HepG2 (cell line): Measurements from ENCODE around the gene MYO18A. TPM values are rescaled to one million over a fixed set of nuclear protein-coding genes. Genes with fewer than 3 reads are reported as not detected.

ENCODE experiments used
- ATAC-seq: fragments of 200-7000 bp; cut with Tn5 transposase; 3 replicates; pipeline ENCODE4 v1.9.1; 2020; ENCODE audit warnings: mild to moderate bottlenecking, moderate library complexity
- BruUV-seq: library from RNA; stranded (reverse); fragments of 400-500 nt; replicated peaks from 2 replicates; lab custom pipeline; 2021; lab: Mats Ljungman, UMichigan
- CTCF ChIA-PET: fragments of 300-600 bp; formaldehyde crosslinking; extraction: SDS; loops from one replicate; lab custom pipeline; 2021; ENCODE audit warnings: low total read pairs, inconsistent platforms, low intra/inter-chr PET ratio; lab: Yijun Ruan, JAX
- POLR2A ChIA-PET: fragments of 350-600 bp; sonication (Branson Sonifier 250); formaldehyde crosslinking; loops from one replicate; lab custom pipeline; 2020; ENCODE audit warnings: antibody characterized with exemption, inconsistent platforms; lab: Yijun Ruan, JAX
- DNase-seq: peaks from one replicate; pipeline ENCODE4 v3.0.0-alpha.2; 2015; ENCODE audit warnings: low spot score
- FAIRE-seq: peaks from 3 replicates; lab custom pipeline; 2011; peaks lifted over from hg19 to GRCh38; lab: Jason Lieb, UNC
- H2AFZ ChIP-seq: one replicate; pipeline ENCODE4 v1.6.1; 2011; ENCODE audit warnings: low read length, inconsistent platforms
- H3K27ac ChIP-seq: fragments of 300-600 bp; 3 replicates; pipeline ENCODE4 v1.8.0; 2011; ENCODE audit warnings: mixed run types, mild to moderate bottlenecking, mixed read lengths, low read length, inconsistent platforms; ENCODE audit not compliant: insufficient read depth; ENCODE audit errors: extremely low read length
- H3K27me3 ChIP-seq, 2 experiments: fragments of 200-600 bp in 1 of 2; 2 replicates in 1 of 2; 3 replicates in 1 of 2; pipeline versions ENCODE4 v1.6.0 to v1.8.0; 2011; ENCODE audit warnings: low read length in 2 of 2, mild to moderate bottlenecking in 2 of 2, moderate library complexity in 2 of 2, inconsistent platforms in 1 of 2; ENCODE audit not compliant: insufficient read depth in 2 of 2, control insufficient read depth in 1 of 2
- H3K36me3 ChIP-seq, 2 experiments: fragments of 200-600 bp in 1 of 2; replicated peaks in 1 of 2; 2 replicates in 1 of 2; 3 replicates in 1 of 2; pipeline versions ENCODE4 v1.5.1 to v1.8.0; 2011; ENCODE audit warnings: low read length in 2 of 2, inconsistent platforms in 1 of 2; ENCODE audit not compliant: insufficient read depth in 2 of 2, control insufficient read depth in 1 of 2
- H3K4me1 ChIP-seq: 2 replicates; pipeline ENCODE4 v1.5.1; 2012; ENCODE audit warnings: low read length, inconsistent platforms; ENCODE audit not compliant: insufficient read depth
- H3K4me2 ChIP-seq: 2 replicates; pipeline ENCODE4 v1.6.0; 2011; ENCODE audit warnings: low read depth, low read length, inconsistent platforms
- H3K4me3 ChIP-seq, 3 experiments: fragments of 200-600 bp in 1 of 3; sonication (generic), shearing (Covaris generic) in 1 of 3; replicated peaks in 1 of 3; 2 replicates each; pipeline ENCODE4 v1.5.1; 2011 to 2016; ENCODE audit warnings: low read length in 3 of 3, inconsistent platforms in 2 of 3, low read depth in 2 of 3, mild to moderate bottlenecking in 2 of 3, control low read depth in 1 of 3, mixed read lengths in 1 of 3; ENCODE audit not compliant: insufficient read depth in 1 of 3
- H3K79me2 ChIP-seq: one replicate; pipeline ENCODE4 v1.6.1; 2011; ENCODE audit warnings: low read length, inconsistent platforms; ENCODE audit not compliant: insufficient read depth
- H3K9ac ChIP-seq: 2 replicates; pipeline ENCODE4 v1.6.0; 2011; ENCODE audit warnings: mild to moderate bottlenecking, low read depth, low read length, inconsistent platforms; ENCODE audit not compliant: insufficient read depth
- H3K9me3 ChIP-seq: 2 replicates; pipeline ENCODE4 v1.5.1; 2012; ENCODE audit warnings: mild to moderate bottlenecking, low read length
- H4K20me1 ChIP-seq: 2 replicates; pipeline ENCODE4 v1.6.0; 2011; ENCODE audit warnings: inconsistent platforms, mild to moderate bottlenecking, low read length, moderate library complexity; ENCODE audit not compliant: insufficient read depth
- HOXA5 ChIP-seq: sonication (generic); formaldehyde crosslinking; IDR thresholded peaks from 2 replicates; pipeline ENCODE4 v1.4.0; 2020; ENCODE audit warnings: missing genetic modification reagents
- MXI1 ChIP-seq: IDR thresholded peaks from 3 replicates; pipeline ENCODE4 v1.6.1; 2012; ENCODE audit warnings: low read depth, low read length, inconsistent platforms, borderline replicate concordance
- NONO ChIP-seq, 2 experiments: fragments of 450-650 bp in 1 of 2; sonication (generic) in 1 of 2; formaldehyde crosslinking in 1 of 2; IDR thresholded peaks in 1 of 2; conservative IDR thresholded peaks in 1 of 2; 2 replicates each; pipeline versions ENCODE4 v1.6.1 to v1.8.0; 2017 to 2022; ENCODE audit warnings: mild to moderate bottlenecking in 1 of 2, missing genetic modification reagents in 1 of 2, moderate library complexity in 1 of 2
- POGZ ChIP-seq: sonication (generic); formaldehyde crosslinking; IDR thresholded peaks from 2 replicates; pipeline ENCODE4 v1.4.0; 2020; ENCODE audit warnings: mild to moderate bottlenecking, missing genetic modification reagents
- SIX4 ChIP-seq: sonication (generic); formaldehyde crosslinking; IDR thresholded peaks from 2 replicates; pipeline ENCODE4 v1.4.0; 2020; ENCODE audit warnings: missing genetic modification reagents
- SMARCE1 ChIP-seq: fragments of 450-650 bp; IDR thresholded peaks from 2 replicates; pipeline ENCODE4 v1.6.1; 2017; ENCODE audit warnings: borderline replicate concordance
- SRSF9 ChIP-seq: fragments of 200-400 bp; formaldehyde crosslinking; IDR thresholded peaks from 2 replicates; pipeline ENCODE4 v1.6.1; 2018; ENCODE audit warnings: borderline replicate concordance, mild to moderate bottlenecking, low read depth, low read length; ENCODE audit not compliant: insufficient read depth, poor library complexity, severe bottlenecking
- ZFX ChIP-seq: sonication (generic); formaldehyde crosslinking; IDR thresholded peaks from 2 replicates; pipeline ENCODE4 v1.4.0; 2020; ENCODE audit warnings: mild to moderate bottlenecking, low read depth, missing genetic modification reagents, moderate library complexity
- ZNF121 ChIP-seq: sonication (generic); formaldehyde crosslinking; IDR thresholded peaks from 2 replicates; pipeline ENCODE4 v1.5.0; 2020; ENCODE audit warnings: mild to moderate bottlenecking, missing genetic modification reagents
- ZNF264 ChIP-seq: sonication (generic); formaldehyde crosslinking; IDR thresholded peaks from 2 replicates; pipeline ENCODE4 v1.4.0; 2020; ENCODE audit warnings: missing genetic modification reagents
- ZNF335 ChIP-seq: sonication (generic); formaldehyde crosslinking; IDR thresholded peaks from 2 replicates; pipeline ENCODE4 v1.4.0; 2020; ENCODE audit warnings: missing genetic modification reagents
- WGBS: methylation state at CpG from one replicate; pipeline ENCODE4 v1.1.6; 2017; ENCODE audit warnings: low lambda C conversion rate; 5-methylcytosine and 5-hydroxymethylcytosine counted together
- in situ Hi-C: cut with HindIII; loops from 2 replicates; pipeline ENCODE4 v1.10.0; 2017; ENCODE audit warnings: low pct_unique_long_range_greater_than_20kb; ENCODE audit not compliant: extremely low pct_ligation_motif_present
- intact Hi-C: fragments of 100-400 bp; cut with micrococcal nuclease; formaldehyde crosslinking; loops from one replicate; pipeline ENCODE4 v1.10.0; 2022; ENCODE audit not compliant: unreplicated experiment
- polyA plus RNA-seq, 8 experiments: library from polyadenylated mRNA; depleted of rRNA in 3 of 8; stranded (reverse) in 7 of 8; unstranded in 1 of 8; fragments of >200 nt; fragmentation: Illumina TruSeq in 4 of 8; extraction: Trizol in 4 of 8; gene quantifications; 2 replicates each; pipeline versions ENCODE4 v1.2.1 to v1.2.3, GENCODE V29; 2011 to 2016; ENCODE audit warnings: low read depth in 4 of 8, missing spikeins in 1 of 8, mixed read lengths in 1 of 8; ENCODE audit not compliant: insufficient read depth in 1 of 8
- total RNA-seq, 5 experiments: library from RNA; depleted of rRNA; stranded (reverse); fragments of >200 nt; fragmentation: Illumina TruSeq; extraction: Trizol; gene quantifications; 2 replicates each; pipeline ENCODE4 v1.2.3, GENCODE V29; 2016; ENCODE audit warnings: low read depth in 1 of 5
- TF ChIP-seq, protein P1 (sequence below): sonication (generic); formaldehyde crosslinking; IDR thresholded peaks from 2 replicates; pipeline ENCODE4 v1.4.0; 2020; ENCODE audit warnings: missing genetic modification reagents
- TF ChIP-seq, protein P2 (sequence below): sonication (generic); formaldehyde crosslinking; IDR thresholded peaks from 2 replicates; pipeline ENCODE4 v1.8.0; 2022; ENCODE audit warnings: missing genetic modification reagents, mild to moderate bottlenecking, moderate library complexity, borderline replicate concordance
- TF ChIP-seq, protein P3 (sequence below): sonication (generic); formaldehyde crosslinking; conservative IDR thresholded peaks from 2 replicates; pipeline ENCODE4 v1.4.0; 2020; ENCODE audit warnings: missing genetic modification reagents
- TF ChIP-seq, protein P4 (sequence below): sonication (generic); IDR thresholded peaks from 2 replicates; pipeline ENCODE4 v1.6.1; 2016; ENCODE audit warnings: low read depth, borderline replicate concordance
- TF ChIP-seq, protein P5 (sequence below): sonication (generic); formaldehyde crosslinking; IDR thresholded peaks from 2 replicates; pipeline ENCODE4 v1.8.0; 2023; ENCODE audit warnings: mild to moderate bottlenecking, missing genetic modification reagents

Gene MYO18A
- total and polyA plus RNA-seq, 2 of the 13 experiments (the other 11 are each of a cell fraction or from before 2014, with no cell fraction given): 16.8 to 24.8 TPM

DNA sequence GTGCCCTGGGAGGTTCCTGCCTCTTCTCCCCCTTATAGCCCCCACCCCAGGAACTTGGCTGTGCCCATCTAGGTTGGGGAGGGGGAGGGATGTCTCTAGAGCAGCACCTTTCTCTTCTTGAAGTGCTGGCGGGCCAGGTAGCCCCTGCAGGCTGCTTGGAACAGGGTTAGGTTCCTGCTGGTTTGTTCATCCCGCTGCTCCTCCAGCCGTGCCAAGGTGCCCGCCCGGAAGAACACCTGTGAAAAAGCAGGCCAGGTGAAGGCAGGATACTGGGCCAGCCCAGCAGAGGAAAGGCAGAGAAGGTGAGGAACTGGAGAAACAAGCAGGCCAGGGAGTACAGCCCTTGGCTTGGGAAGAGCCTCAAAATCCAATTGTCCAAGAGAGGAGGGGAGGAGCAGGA lies 80.7 kb downstream of the MYO18A start (continued):
- no peak for TF ChIP-seq HOXA5 (CRISPR knock-in tag)
- TF ChIP-seq, protein P1, sequence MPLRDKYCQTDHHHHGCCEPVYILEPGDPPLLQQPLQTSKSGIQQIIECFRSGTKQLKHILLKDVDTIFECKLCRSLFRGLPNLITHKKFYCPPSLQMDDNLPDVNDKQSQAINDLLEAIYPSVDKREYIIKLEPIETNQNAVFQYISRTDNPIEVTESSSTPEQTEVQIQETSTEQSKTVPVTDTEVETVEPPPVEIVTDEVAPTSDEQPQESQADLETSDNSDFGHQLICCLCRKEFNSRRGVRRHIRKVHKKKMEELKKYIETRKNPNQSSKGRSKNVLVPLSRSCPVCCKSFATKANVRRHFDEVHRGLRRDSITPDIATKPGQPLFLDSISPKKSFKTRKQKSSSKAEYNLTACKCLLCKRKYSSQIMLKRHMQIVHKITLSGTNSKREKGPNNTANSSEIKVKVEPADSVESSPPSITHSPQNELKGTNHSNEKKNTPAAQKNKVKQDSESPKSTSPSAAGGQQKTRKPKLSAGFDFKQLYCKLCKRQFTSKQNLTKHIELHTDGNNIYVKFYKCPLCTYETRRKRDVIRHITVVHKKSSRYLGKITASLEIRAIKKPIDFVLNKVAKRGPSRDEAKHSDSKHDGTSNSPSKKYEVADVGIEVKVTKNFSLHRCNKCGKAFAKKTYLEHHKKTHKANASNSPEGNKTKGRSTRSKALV (CRISPR knock-in tag): no peak

DNA sequence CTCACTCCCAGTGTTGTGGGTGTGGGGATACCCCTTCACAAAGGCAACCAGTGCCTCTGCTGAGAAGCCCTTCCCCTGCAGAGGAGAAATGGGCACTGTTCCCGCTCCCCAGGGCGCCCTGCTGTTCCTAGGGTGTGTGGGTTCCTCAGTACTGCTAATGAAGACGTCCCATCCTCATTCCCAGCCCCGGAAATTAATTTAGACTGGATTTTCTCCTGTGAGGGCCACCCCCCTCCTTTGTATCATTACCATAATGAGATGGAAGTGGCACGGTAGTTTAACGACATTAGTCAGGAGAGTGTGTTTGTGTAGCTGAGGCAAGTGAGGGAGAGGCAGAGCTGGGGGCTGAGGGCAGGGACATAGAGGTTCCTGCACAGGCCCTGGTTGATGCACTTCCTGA lies 84.1 kb downstream of the MYO18A start:
- no peak overlapping the region for H3K9ac ChIP-seq
- H3K4me3 ChIP-seq: no peak overlapping the region
- POLR2A ChIA-PET: no interaction called here
- intact Hi-C loops (no loop called here), in situ Hi-C loops (no loop called here)
- H3K27ac ChIP-seq: no peak overlapping the region
- no peaks in the 10 kb centered on the region for H3K79me2 ChIP-seq
- 85% methylated on average over 5 of the region's 6 CpGs for WGBS
- no TSS peak for BruUV-seq
- no peak for DNase-seq
- CTCF ChIA-PET: no interaction called here
- peaks cover 43 to 81% of the 10 kb centered on the region in 2 experiments for H3K36me3 ChIP-seq
- H2AFZ ChIP-seq: no peak overlapping the region
- no peak for FAIRE-seq
- no peaks in the 10 kb centered on the region for H4K20me1 ChIP-seq
- no peaks in the 10 kb centered on the region for H3K9me3 ChIP-seq
- no peaks in the 10 kb centered on the region for H3K4me1 ChIP-seq
- H3K27me3 ChIP-seq: no peaks in the 10 kb centered on the region
- no peak for ATAC-seq
- H3K4me2 ChIP-seq: no peak overlapping the region
- TF ChIP-seq ZNF264 (CRISPR knock-in tag) (no peak), ZNF335 (CRISPR knock-in tag) (no peak), SIX4 (CRISPR knock-in tag) (no peak), ZNF121 (no peak), MXI1 (no peak), NONO (IDR thresholded peaks at IDR 0.05) (no peak), NONO (CRISPR knock-in tag; conservative IDR thresholded peaks at IDR 0.05) (no peak), SMARCE1 (no peak), POGZ (CRISPR knock-in tag) (no peak), ZFX (CRISPR knock-in tag) (no peak), SRSF9 (no peak)
- TF ChIP-seq, protein P2, sequence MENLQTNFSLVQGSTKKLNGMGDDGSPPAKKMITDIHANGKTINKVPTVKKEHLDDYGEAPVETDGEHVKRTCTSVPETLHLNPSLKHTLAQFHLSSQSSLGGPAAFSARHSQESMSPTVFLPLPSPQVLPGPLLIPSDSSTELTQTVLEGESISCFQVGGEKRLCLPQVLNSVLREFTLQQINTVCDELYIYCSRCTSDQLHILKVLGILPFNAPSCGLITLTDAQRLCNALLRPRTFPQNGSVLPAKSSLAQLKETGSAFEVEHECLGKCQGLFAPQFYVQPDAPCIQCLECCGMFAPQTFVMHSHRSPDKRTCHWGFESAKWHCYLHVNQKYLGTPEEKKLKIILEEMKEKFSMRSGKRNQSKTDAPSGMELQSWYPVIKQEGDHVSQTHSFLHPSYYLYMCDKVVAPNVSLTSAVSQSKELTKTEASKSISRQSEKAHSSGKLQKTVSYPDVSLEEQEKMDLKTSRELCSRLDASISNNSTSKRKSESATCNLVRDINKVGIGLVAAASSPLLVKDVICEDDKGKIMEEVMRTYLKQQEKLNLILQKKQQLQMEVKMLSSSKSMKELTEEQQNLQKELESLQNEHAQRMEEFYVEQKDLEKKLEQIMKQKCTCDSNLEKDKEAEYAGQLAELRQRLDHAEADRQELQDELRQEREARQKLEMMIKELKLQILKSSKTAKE (CRISPR knock-in tag): no peak
- TF ChIP-seq, protein P3, sequence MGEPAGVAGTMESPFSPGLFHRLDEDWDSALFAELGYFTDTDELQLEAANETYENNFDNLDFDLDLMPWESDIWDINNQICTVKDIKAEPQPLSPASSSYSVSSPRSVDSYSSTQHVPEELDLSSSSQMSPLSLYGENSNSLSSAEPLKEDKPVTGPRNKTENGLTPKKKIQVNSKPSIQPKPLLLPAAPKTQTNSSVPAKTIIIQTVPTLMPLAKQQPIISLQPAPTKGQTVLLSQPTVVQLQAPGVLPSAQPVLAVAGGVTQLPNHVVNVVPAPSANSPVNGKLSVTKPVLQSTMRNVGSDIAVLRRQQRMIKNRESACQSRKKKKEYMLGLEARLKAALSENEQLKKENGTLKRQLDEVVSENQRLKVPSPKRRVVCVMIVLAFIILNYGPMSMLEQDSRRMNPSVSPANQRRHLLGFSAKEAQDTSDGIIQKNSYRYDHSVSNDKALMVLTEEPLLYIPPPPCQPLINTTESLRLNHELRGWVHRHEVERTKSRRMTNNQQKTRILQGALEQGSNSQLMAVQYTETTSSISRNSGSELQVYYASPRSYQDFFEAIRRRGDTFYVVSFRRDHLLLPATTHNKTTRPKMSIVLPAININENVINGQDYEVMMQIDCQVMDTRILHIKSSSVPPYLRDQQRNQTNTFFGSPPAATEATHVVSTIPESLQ (CRISPR knock-in tag): no peak
- TF ChIP-seq, protein P4, sequence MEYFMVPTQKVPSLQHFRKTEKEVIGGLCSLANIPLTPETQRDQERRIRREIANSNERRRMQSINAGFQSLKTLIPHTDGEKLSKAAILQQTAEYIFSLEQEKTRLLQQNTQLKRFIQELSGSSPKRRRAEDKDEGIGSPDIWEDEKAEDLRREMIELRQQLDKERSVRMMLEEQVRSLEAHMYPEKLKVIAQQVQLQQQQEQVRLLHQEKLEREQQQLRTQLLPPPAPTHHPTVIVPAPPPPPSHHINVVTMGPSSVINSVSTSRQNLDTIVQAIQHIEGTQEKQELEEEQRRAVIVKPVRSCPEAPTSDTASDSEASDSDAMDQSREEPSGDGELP: no peak
- TF ChIP-seq, protein P5, sequence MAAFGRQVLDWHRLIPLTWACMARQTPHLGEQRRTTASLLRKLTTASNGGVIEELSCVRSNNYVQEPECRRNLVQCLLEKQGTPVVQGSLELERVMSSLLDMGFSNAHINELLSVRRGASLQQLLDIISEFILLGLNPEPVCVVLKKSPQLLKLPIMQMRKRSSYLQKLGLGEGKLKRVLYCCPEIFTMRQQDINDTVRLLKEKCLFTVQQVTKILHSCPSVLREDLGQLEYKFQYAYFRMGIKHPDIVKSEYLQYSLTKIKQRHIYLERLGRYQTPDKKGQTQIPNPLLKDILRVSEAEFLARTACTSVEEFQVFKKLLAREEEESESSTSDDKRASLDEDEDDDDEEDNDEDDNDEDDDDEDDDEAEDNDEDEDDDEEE (CRISPR knock-in tag): no peak
